Activated naive CD8-positive, alpha-beta T cell treated with anti-CD3 and anti-CD28 coated beads, Interleukin-2, amount 50 U/mL, for 16 hours (primary cell): ENCODE data around the gene KRTAP8-1.

Source experiments
- DNase-seq: peaks from one replicate; pipeline ENCODE4 v3.0.0-alpha.2; 2020; ENCODE audit warnings: low read depth, low spot score

The KRTAP8-1 gene

GRCh38 chr21:30813174-30813573, at the start of gene KRTAP8-1:
Gene KRTAP8-1 (minus strand): TSS chr21:30813274. CDS start chr21:30813220, 54 bp downstream.
- no peak for DNase-seq

DNA sequence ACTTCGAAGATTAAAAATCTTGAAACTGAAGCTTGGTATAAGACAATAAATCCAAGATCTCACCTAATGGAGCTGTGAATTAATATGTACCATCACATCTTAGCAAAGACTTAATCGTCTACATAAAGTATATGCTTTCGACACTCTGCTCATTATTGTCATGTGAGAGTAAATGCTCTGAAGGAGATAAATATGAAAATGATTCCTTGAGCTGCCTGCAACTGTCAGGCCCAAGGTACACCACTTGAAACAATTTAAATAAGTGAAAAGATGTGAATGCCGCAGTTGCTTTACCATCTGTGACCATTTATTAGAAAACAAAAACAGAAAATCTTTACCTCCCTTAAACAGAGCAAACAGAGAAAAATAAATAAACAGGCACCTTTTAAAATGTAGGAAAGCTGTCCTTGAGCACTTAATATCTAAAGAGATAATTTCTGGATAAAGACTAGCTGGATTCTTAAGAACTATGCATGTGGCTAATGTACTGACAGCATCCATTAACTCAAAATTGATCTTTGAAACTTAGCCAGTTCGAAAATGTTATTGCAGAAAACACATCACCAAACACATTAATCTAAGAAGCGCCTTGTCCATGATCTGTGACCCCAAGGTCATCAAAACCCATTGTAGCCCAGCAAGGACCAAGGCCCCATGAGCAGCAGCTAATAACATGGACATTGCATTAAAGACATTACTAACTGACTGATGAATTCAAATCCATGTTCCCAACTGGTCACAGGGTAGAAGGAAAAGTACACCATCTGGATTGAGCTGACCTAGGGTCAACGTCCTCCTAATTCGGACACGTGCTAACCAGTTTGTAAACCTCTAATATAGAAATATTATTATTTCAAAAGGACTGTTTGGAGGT, 34.8 kb upstream of the KRTAP8-1 start:
- DNase-seq, result no peak

DNA sequence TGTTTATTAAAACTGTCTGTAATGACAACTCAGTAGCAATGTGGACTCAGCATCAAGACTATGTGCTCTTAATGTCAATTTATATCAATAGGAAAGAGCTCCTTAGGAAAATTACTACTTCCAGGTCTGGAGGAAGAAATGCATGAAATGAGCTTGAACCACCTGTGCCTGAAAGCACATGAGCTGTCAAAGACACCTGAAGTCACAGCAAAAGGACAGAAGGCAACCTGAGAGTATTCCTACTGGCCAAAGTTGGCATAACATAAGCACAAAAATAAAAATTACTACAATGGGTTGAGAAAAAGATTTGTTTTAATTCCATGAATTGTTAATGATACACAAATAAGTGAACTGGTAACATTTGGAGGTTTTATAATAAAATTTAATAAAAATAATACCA, 29.9 kb upstream of the KRTAP8-1 start:
- DNase-seq, result no peak

GRCh38 chr21:30839304-30839703, 26.2 kb upstream of the KRTAP8-1 start:
- DNase-seq, result no peak

- DNase-seq, result no peak
Measured at GRCh38 chr21:30838536-30838935, 25.5 kb upstream of the KRTAP8-1 start.

- no peak for DNase-seq
Measured at GRCh38 chr21:30831194-30831765, 18.2 kb upstream of the KRTAP8-1 start.

GRCh38 chr21:30829659-30830058, 16.6 kb upstream of the KRTAP8-1 start, which contains the start of gene KRTAP7-1:
Gene KRTAP7-1 (minus strand): TSS chr21:30829759. CDS start chr21:30829698, 61 bp downstream.
- DNase-seq, result no peak

GRCh38 chr21:30818837-30819610, 6.0 kb upstream of the KRTAP8-1 start:
- no peak for DNase-seq

- DNase-seq, result no peak
Measured at GRCh38 chr21:30800605-30801004, 12.5 kb downstream of the KRTAP8-1 start.

- no peak for DNase-seq
Measured at GRCh38 chr21:30793581-30794314, 19.3 kb downstream of the KRTAP8-1 start.

DNA sequence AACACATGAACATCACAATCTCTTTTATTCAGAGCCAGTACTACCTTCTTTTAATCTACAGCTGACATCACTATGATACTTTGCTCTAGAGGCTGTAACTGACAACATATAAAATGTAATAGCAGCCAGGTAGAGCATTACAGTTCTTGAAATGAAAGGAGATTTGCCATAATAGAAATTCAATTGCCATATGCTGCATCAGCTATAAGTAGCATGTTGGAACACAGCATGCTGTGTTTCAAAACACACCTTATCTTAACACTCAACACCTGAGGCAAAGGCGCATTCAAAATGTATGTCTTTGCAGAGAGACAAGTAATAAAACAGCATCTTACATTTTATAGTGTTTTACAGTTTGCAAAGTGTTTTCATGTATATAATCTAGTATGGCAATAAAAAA, 33.8 kb downstream of the KRTAP8-1 start:
- no peak for DNase-seq

DNA sequence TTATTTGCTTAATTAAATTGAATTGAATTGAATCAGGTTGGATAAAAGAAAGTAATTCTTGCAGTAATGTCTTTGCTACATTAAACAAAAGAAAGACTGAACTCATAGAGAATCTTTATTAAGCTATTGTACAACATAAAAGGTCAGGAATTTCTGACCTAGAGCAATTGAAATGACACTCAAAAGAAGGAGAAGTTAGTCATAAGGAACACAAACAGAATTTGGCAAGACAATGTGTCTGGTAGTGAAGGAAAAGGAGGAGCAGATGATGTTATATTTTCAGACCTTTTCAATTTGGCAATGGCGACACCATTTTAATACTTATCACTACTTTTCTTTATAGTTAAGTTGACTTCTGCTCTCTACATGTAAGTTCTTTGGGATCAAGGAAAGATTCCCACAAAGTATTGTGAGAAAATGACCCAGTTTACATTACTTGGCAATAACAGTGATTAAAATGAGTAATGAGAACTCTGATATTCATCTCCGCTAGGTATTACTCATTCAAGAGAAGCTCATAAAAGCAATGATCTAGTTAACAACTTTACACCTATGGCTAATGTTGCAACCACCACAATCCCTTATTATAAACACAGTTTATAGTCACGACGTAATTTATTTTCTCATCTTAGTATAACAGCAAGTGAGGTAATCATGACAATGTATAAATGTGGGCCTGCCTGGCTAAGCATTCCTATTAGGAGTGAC, 43.2 kb downstream of the KRTAP8-1 start:
- DNase-seq, result no peak
